NCI-H2107 (cell line): ENCODE measurements around the gene CALM1.
A peak's percentile ranks its signal among the peaks of the same experiment; 100 is the strongest.
"Not testable (repeated sequence)": the region's sequence is repeated elsewhere in the genome, so short reads cannot be mapped to it uniquely, and the experiment has no call there.

ENCODE experiments used
- DNase-seq: peaks from one replicate; lab custom pipeline; 2025; lab: John Stamatoyannopoulos, UW

CALM1 gene

GRCh38 chr14:90383731-90384542 is 12.9 kb upstream of the CALM1 start:
- peak; percentile 57 for DNase-seq

DNA sequence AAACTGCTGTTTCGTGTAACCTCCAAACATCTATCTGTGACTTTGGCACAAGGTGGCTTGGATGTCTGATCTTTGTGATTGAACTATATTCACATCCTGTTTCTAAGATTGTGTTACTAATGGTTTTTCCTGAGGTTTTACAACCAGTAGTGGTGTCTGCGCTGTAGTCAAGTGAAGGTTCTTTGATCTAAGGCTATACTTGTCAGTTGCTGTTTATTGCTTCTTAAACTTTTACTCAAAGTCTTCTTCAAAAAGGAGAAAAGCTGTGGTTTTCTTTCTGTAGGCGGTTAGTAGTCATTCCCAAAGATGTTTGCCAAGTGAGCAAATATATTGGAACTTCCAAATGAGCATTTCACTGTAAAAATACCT is 12.3 kb upstream of the CALM1 start:
- DNase-seq: no peak

- DNase-seq: no peak
Observed at GRCh38 chr14:90386321-90386720, 10.5 kb upstream of the CALM1 start.

DNA sequence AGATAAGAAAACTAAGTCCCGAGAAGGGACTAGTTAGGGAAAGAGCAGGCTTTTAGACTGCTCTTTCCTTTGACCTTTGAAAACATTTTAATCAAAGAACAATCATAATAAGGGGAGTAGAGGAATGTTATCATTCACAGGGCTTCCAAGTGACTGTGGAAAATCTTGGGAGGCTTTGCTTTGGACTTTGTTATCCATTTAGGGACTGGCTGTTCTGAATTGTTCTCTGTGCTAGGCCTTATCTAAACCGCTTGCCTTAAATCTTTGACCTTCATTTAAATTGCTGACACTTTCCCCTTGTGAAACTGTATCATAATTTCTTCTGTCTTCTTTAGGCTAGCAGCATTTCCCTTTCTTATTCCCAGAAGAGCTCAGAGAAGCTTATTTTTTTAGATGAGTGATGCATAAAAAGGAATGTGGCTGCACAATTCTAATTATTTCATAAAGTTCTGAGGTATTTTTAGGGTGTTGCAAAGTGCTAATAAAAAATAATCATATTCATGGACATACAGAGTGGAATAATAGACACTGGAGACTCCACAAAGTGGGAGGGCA is 9.5 kb upstream of the CALM1 start:
- no peak for DNase-seq

DNA sequence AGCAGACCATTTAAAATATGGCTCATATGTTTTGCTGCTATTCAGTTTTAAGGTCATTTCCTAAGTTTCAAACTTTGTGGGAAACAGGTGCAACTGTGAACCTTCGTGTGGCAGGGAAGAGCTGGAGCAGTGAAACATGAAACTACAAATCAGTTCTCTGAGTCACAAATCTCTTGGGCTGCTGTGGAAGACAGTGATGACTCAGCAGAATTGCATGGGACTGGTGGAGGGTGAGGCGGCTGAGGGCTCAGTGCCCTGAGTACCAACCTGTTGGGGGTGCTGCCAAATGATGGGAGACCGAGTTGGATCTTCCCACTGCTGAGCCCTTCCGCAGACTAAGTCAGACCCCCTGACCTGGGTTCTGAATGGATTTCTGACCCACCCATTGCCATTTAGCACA is 8.4 kb upstream of the CALM1 start:
- DNase-seq: no peak

- DNase-seq: no peak
Observed at GRCh38 chr14:90388982-90389381, 7.8 kb upstream of the CALM1 start.

DNA sequence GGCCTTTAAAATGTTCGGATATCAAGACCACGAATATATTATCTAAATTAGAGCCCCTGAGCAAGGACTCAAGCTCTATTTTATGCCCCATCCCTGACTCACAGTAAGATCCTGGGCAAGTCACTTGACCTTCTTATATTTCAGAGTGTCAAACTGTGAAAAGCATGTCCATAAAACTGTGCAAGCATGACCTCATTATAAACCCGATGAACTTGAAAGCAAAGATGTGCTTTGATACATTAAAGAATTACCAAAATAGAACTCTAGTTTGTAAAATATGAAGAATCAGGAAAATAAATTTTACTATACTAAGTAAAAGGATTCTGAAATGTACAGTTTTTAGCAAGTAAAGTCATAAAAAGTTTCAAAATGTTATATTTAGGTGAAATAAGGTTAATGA is 2.9 kb upstream of the CALM1 start:
- no peak for DNase-seq

DNA sequence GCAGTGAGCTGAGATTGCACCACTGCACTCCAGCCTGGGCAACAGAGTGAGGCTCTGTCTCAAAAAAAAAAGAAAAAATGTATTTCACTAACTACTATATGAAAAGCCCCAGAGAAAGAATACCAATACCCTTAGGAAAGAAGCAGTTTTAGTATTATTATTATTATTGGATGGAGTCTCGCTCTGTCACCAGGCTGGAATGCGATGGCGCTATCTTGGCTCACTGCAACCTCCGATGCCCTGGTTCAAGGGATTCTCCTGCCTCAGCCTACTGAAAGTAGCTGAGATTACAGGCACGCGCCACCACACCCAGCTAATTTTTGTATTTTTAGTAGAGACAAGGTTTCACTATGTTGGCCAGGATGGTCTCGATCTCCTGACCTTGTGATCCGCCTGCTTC is 2.0 kb upstream of the CALM1 start:
- not testable (repeated sequence) for DNase-seq

- DNase-seq: peak; percentile 58
Observed at GRCh38 chr14:90397425-90398314, 841 bp downstream of the CALM1 start.

DNA sequence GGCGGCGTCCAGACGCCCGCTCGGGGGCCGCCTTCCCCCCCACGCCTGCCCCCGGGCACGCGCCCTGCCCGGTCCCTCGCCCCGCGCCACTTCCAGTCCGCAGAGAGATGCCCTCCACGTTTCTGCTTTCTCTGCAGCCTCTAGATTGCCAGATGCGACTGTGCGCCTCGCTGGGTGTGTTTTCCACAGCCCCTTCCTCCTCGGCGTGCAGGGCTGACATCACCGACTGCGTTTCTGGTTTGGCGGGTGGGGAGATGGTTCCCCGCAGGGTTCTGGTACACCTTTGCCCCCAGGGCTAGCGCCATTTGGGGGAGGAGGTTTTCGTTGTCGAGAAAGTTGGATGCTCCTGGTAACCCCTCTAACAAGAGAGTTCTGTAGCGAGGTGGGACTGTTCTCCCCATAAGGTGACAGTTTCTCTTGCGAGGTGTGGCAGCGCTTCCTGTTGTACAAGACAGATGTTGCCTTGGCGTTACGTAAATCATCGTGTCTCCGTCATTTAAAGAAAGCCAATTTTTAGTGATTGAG is 1.5 kb downstream of the CALM1 start:
- DNase-seq: peak; percentile 58

- no peak for DNase-seq
Observed at GRCh38 chr14:90398841-90399540, 2.2 kb downstream of the CALM1 start.

DNA sequence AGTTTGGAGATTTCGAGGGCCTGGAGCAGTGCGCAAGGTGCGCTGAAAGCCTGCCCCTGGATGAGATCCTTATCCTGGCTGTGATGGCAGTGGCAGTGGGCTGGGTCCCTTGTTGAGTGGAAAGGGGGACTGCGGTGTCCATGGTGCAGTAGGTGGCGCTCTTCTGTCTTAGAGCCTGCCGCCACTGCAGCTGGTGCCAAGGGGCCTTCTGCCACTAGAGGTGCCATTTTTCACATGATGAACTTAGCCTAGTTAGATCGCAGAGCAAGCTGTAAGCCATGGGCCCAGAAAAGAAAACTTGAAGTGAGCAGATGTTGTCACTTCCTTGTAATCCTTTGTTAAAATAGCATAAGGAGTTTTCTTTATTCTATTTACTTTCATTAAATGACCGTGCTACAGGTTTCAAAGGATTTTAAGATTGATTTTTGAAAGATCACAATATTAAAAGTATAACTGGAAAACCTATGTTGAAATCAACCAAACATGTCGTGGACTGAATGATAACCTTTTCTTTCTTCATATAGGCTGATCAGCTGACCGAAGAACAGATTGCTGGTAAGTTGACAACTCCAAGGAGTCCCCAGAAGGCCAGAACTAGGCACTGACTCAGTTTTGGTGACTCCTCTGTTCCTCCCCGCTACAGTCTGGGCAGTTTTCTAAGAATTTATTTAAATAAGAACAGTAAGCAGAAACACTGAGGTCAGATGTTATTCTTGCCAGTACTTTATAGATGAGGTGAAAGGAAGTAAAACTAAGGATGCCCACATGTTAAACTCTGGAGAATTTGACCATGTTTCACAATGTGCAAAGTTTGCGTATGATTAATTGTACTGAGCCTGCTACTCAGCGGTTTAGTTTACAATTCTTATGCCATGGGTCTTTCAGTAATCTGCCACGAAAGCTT is 3.0 kb downstream of the CALM1 start:
- DNase-seq: peak; percentile 97

DNA sequence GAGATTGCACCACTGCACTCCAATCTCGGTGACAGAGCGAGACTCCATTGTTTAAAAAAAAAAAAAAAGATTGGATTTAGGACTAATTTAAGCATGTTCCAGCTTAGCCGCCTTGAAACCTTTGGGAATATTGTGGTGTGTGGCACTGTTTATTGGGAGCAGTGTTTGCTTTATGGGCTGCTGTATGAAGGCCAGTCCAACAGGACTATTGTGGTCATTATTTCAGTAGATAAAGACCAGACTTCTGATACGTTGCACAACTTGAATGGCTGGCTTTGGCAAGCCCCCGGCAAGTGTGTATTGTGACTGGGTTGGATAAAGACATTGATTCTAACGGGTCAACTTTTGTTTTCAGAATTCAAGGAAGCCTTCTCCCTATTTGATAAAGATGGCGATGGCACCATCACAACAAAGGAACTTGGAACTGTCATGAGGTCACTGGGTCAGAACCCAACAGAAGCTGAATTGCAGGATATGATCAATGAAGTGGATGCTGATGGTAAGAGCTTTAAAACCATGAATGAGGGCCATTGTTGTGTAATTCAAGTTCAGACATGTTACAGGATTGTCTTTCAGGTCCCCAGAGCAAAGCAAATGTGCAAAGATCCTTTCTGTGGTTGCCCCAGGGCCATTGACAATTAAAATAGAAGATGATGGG is 4.2 kb downstream of the CALM1 start:
- no peak for DNase-seq

DNA sequence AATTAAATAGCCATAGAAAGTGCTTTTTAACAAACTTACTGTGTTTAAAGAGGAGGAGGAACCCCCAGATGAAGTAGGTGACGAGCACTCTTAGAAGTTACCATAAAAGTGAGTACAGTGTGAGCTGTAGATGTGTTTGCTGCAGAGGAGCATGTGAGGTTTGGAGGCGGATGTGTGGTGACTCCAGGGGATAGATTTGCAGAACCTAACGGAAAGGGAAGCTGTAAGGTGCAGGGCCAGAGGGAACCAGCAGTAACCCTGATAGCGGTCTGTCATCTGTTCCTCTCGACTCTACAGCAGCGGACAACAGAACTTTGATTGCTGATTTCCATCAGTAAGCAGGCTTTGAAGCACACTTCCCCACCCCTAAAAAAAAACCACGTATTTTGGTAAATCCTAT is 5.2 kb downstream of the CALM1 start:
- DNase-seq: no peak

DNA sequence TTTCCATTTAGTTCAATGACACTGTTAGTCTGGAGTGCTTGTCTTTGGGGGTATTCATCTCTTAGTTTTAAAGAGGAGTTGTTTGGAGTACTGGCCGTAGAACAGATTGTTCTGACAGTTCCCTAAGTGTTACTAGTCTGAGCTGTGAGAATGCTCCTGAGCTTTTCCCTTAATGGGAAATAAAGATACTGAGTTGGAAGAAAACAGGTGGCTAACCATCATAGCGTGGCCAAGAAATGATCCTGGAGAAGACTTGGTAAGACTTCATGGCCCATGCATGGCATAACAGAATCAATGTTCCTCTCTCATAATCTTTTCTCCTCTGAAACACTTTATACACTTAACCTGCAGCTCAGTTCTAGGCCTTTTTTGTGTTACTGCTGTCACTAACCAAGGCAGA is 6.2 kb downstream of the CALM1 start:
- no peak for DNase-seq

- no peak for DNase-seq
Observed at GRCh38 chr14:90405101-90405500, 8.3 kb downstream of the CALM1 start.

GRCh38 chr14:90405755-90406154 is 8.9 kb downstream of the CALM1 start:
- peak; percentile 84 for DNase-seq

- DNase-seq: no peak
Observed at GRCh38 chr14:90406384-90406798, 9.6 kb downstream of the CALM1 start.

DNA sequence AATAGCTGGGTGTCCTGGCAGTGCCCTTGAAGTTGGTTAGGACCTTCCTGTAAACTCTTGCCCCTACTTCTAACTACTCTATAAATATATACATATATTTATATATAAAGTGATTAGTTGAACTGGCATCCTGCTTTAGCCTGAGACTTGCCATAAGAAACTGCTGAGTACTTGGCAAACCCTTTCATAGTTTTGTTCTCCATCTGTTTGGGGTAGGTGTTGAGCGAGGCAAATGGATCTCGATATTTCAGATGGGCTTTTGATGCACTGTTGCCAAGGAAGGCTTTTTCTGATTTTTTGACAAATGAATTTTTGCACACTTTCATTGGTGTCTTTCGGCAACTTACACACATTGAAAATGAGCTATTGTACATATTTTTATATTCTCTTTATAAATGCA is 10.4 kb downstream of the CALM1 start:
- no peak for DNase-seq

DNA sequence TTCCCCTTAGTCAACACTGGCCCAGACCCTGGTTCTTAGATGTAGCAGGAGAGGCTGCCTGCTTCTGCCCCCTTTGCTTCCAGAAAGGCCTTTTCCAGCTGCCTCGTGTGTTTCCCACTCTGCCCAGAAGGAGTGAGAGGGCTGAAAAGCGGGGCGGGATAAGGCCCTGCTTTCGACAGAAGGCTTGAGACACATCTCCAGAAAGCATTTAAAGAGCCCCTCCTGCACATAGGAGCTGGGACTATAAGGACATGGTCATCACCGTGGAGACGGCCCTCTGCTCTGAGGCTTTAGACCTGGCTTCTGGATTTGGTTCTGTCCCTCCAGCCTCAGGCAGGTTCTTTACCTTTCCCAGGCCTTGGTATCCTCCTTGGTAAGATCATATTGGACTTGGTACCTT is 11.9 kb downstream of the CALM1 start:
- DNase-seq: no peak
